WTC11 (cell line): ENCODE results near the gene KSR1.

ENCODE experiments used
- CREB1 ChIP-seq: sonication (generic); formaldehyde crosslinking; IDR thresholded peaks from 2 replicates; pipeline ENCODE4 v1.8.0; 2023; ENCODE audit warnings: mild to moderate bottlenecking, missing genetic modification reagents
- CTCF ChIP-seq: fragments of 200-600 bp; IDR thresholded peaks from 2 replicates; pipeline ENCODE4 v1.8.0; 2022; ENCODE audit warnings: antibody characterized with exemption
- E2F4 ChIP-seq: sonication (generic); formaldehyde crosslinking; IDR thresholded peaks from 2 replicates; pipeline ENCODE4 v1.8.1; 2022; ENCODE audit warnings: low read depth, mild to moderate bottlenecking, moderate library complexity, missing genetic modification reagents, borderline replicate concordance
- MAX ChIP-seq: sonication (generic); formaldehyde crosslinking; IDR thresholded peaks from 2 replicates; pipeline ENCODE4 v1.8.0; 2022; ENCODE audit warnings: mild to moderate bottlenecking, missing genetic modification reagents
- NR3C1 ChIP-seq: sonication (generic); formaldehyde crosslinking; conservative IDR thresholded peaks from 2 replicates; pipeline ENCODE4 v1.8.1; 2023; ENCODE audit warnings: low read depth, mild to moderate bottlenecking, missing genetic modification reagents
- ZNF416 ChIP-seq: fragments of 250-450 bp; sonication (Bioruptor Pico); IDR thresholded peaks from 2 replicates; pipeline ENCODE4 v1.9.0; 2021; ENCODE audit warnings: mild to moderate bottlenecking, inconsistent platforms
- TF ChIP-seq, protein P1 (sequence below): sonication (generic); formaldehyde crosslinking; IDR thresholded peaks from 2 replicates; pipeline ENCODE4 v1.8.0; 2022; ENCODE audit warnings: mild to moderate bottlenecking, missing genetic modification reagents

DNA sequence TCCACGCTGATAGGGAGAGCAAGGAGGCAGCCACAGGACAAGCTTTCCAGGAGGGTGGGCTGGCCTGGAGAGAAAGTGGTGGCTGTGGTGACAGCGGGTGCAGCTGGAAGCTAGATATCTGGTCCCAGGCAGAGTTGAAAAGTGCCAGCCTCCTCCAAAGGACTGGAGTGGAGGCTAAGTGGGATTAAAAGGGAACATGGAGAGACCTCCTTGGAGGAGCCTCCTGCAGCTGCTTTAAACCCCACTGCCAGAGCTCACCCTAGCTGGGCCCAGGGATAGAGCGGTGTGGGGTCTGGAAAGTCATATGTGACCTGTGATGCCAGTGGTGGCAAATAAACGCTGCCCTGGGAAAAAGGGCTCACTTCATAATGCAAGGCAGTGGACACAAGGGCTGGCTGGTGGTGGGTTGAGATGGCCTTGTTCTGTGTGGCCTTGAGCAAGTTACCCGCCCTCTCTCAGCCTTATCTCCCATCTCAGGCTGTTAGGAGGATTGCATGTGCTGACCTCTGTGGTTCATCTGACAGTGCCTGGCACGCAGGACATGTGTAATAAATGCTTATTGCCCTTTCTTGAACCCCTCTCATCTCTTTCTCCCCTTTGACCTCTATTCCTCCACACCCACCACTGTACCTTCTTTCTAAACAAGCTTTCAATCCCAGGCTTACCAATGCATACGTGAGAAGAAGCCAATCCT, 113.8 kb downstream of the KSR1 start:
- TF ChIP-seq ZNF416 (no peak), CREB1 (CRISPR knock-in tag) (no peak), NR3C1 (CRISPR knock-in tag) (no peak), CTCF (no peak), MAX (CRISPR knock-in tag) (no peak), E2F4 (CRISPR knock-in tag) (no peak)
- TF ChIP-seq, protein P1, sequence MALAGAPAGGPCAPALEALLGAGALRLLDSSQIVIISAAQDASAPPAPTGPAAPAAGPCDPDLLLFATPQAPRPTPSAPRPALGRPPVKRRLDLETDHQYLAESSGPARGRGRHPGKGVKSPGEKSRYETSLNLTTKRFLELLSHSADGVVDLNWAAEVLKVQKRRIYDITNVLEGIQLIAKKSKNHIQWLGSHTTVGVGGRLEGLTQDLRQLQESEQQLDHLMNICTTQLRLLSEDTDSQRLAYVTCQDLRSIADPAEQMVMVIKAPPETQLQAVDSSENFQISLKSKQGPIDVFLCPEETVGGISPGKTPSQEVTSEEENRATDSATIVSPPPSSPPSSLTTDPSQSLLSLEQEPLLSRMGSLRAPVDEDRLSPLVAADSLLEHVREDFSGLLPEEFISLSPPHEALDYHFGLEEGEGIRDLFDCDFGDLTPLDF (CRISPR knock-in tag), result no peak
